Fibroblast of lung (primary cell): ENCODE data around the gene WDPCP. TPM values are rescaled to one million over a fixed set of nuclear protein-coding genes. Genes with fewer than 3 reads are reported as not detected.

Experiments
- DNase-seq, 2 donors: peaks; one replicate each; pipeline versions ENCODE4 v3.0.0 to v3.0.0-alpha.2; 2010; ENCODE audit warnings: low read depth in 2 of 2
- H2AFZ ChIP-seq: 2 replicates; pipeline ENCODE4 v1.5.1; 2012; ENCODE audit warnings: low read length, control low read depth, inconsistent platforms
- H3K27ac ChIP-seq: 2 replicates; pipeline ENCODE4 v1.5.1; 2011; ENCODE audit warnings: low read length, control low read depth; ENCODE audit not compliant: insufficient read depth
- H3K27me3 ChIP-seq: 2 replicates; pipeline ENCODE4 v1.5.1; 2011; ENCODE audit warnings: mild to moderate bottlenecking, low read length; ENCODE audit not compliant: control insufficient read depth, insufficient read depth
- H3K36me3 ChIP-seq: 2 replicates; pipeline ENCODE4 v1.5.1; 2011; ENCODE audit warnings: low read length; ENCODE audit not compliant: control insufficient read depth, insufficient read depth
- H3K4me1 ChIP-seq: 2 replicates; pipeline ENCODE4 v1.5.1; 2011; ENCODE audit warnings: low read length; ENCODE audit not compliant: control insufficient read depth, insufficient read depth; ENCODE audit errors: extremely low read depth
- H3K4me2 ChIP-seq: 2 replicates; pipeline ENCODE4 v1.5.1; 2011; ENCODE audit warnings: low read length, control low read depth; ENCODE audit not compliant: insufficient read depth; ENCODE audit errors: extremely low read depth
- H3K4me3 ChIP-seq, 4 experiments: fragments of 200-600 bp in 1 of 4; sonication (generic) in 1 of 4; replicated peaks in 1 of 4; 2 replicates each; pipeline ENCODE4 v1.5.1; 2011 to 2016; ENCODE audit warnings: low read length in 4 of 4, low read depth in 3 of 4, mild to moderate bottlenecking in 3 of 4, control low read depth in 2 of 4, inconsistent platforms in 1 of 4, mixed read lengths in 1 of 4; ENCODE audit not compliant: insufficient read depth in 1 of 4; ENCODE audit errors: control extremely low read depth in 1 of 4
- H3K79me2 ChIP-seq: 2 replicates; pipeline ENCODE4 v1.5.1; 2012; ENCODE audit warnings: mild to moderate bottlenecking, low read length, inconsistent platforms; ENCODE audit not compliant: control insufficient read depth, insufficient read depth
- H3K9ac ChIP-seq: 2 replicates; pipeline ENCODE4 v1.5.1; 2011; ENCODE audit warnings: mild to moderate bottlenecking, low read length, control low read depth; ENCODE audit not compliant: insufficient read depth
- H3K9me3 ChIP-seq: 2 replicates; pipeline ENCODE4 v1.5.1; 2012; ENCODE audit warnings: low read depth, low read length; ENCODE audit not compliant: control insufficient read depth, insufficient read depth
- H4K20me1 ChIP-seq: 2 replicates; pipeline ENCODE4 v1.5.1; 2011; ENCODE audit warnings: low read length; ENCODE audit not compliant: control insufficient read depth, insufficient read depth; ENCODE audit errors: extremely low read depth
- EZH2 ChIP-seq: IDR thresholded peaks from 2 replicates; pipeline ENCODE4 v1.5.1; 2012; ENCODE audit warnings: low read length, control low read depth, mild to moderate bottlenecking; ENCODE audit errors: missing control alignments
- polyA plus RNA-seq, 2 donors: library from polyadenylated mRNA; depleted of rRNA in 1 of 2; stranded (reverse) in 1 of 2; unstranded in 1 of 2; fragments of >200 nt; gene quantifications; 2 replicates each; pipeline ENCODE4 v1.2.1, GENCODE V29; 2011 to 2012; ENCODE audit warnings: missing spikeins in 1 of 2
- total RNA-seq: library from RNA; depleted of rRNA; stranded (reverse); fragments of >200 nt; gene quantifications from 2 replicates; pipeline ENCODE4 v1.2.1, GENCODE V29; 2014
- TF ChIP-seq, protein P1 (sequence below), 2 donors: IDR thresholded peaks in 1 of 2; conservative IDR thresholded peaks in 1 of 2; 1 replicate in 1 of 2; 2 replicates in 1 of 2; pipeline ENCODE4 v1.5.1; 2011 to 2012; ENCODE audit warnings: low read length in 2 of 2, control low read depth in 1 of 2, inconsistent platforms in 1 of 2, low read depth in 1 of 2, mild to moderate bottlenecking in 1 of 2

WDPCP gene
- total and polyA plus RNA-seq, 2 donors (not counting 1 experiment from before 2014, with no cell fraction given): 5.2 to 8.4 TPM

- H3K79me2 ChIP-seq: no peaks in the 10 kb centered on the region
- no peak overlapping the region for H3K27ac ChIP-seq
- H2AFZ ChIP-seq: no peak overlapping the region
- H3K36me3 ChIP-seq: no peaks in the 10 kb centered on the region
- DNase-seq: no peak
- H3K9ac ChIP-seq: no peak overlapping the region
- no peak overlapping the region for H3K4me2 ChIP-seq
- TF ChIP-seq, protein P1, sequence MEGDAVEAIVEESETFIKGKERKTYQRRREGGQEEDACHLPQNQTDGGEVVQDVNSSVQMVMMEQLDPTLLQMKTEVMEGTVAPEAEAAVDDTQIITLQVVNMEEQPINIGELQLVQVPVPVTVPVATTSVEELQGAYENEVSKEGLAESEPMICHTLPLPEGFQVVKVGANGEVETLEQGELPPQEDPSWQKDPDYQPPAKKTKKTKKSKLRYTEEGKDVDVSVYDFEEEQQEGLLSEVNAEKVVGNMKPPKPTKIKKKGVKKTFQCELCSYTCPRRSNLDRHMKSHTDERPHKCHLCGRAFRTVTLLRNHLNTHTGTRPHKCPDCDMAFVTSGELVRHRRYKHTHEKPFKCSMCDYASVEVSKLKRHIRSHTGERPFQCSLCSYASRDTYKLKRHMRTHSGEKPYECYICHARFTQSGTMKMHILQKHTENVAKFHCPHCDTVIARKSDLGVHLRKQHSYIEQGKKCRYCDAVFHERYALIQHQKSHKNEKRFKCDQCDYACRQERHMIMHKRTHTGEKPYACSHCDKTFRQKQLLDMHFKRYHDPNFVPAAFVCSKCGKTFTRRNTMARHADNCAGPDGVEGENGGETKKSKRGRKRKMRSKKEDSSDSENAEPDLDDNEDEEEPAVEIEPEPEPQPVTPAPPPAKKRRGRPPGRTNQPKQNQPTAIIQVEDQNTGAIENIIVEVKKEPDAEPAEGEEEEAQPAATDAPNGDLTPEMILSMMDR (conservative IDR thresholded peaks at IDR 0.05 in 1 of 2, IDR thresholded peaks at IDR 0.05 in 1 of 2; ENCODE audit: low read depth in 1 of 2, low read length in 2 of 2): no peak
- TF ChIP-seq EZH2: no peak
- H4K20me1 ChIP-seq: no peaks in the 10 kb centered on the region
- H3K9me3 ChIP-seq: no peaks in the 10 kb centered on the region
- H3K27me3 ChIP-seq: no peaks in the 10 kb centered on the region
- H3K4me1 ChIP-seq: no peaks in the 10 kb centered on the region
- no peak overlapping the region for H3K4me3 ChIP-seq
Measured at GRCh38 chr2:63132020-63132419, 456.3 kb downstream of the WDPCP start.

- no peak for DNase-seq
- Histone ChIP-seq H3K4me2 (no peak overlapping the region), H3K27me3 (no peaks in the 10 kb centered on the region), H3K9me3 (no peaks in the 10 kb centered on the region), H3K4me3 (no peak overlapping the region), H3K4me1 (no peaks in the 10 kb centered on the region), H3K36me3 (no peaks in the 10 kb centered on the region), H3K9ac (no peak overlapping the region), H2AFZ (no peak overlapping the region), H4K20me1 (no peaks in the 10 kb centered on the region), H3K27ac (no peak overlapping the region), H3K79me2 (no peaks in the 10 kb centered on the region)
- no peak for TF ChIP-seq EZH2
- TF ChIP-seq, protein P1 (conservative IDR thresholded peaks at IDR 0.05 in 1 of 2, IDR thresholded peaks at IDR 0.05 in 1 of 2; ENCODE audit: low read depth in 1 of 2, low read length in 2 of 2): no peak
Measured at GRCh38 chr2:63131196-63131595, 457.1 kb downstream of the WDPCP start.

DNA sequence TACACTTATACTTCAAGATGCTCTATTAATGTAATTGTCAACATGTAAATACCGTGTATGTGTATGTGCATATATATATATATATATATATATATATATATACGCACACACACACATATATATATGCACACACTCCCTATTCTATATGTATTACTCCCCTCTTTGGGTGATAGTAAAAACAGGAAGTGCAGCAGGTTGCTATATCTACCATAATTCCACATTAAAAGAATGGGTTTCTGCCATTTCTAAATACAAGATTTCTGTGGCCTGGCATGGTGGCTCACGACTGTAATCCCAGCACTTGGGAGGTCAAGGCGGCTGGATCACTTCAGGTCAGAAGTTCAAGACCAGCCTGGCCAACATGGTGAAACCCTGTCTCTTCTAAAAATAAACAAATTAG lies 460.7 kb downstream of the WDPCP start:
- no peak for TF ChIP-seq EZH2
- TF ChIP-seq, protein P1 (conservative IDR thresholded peaks at IDR 0.05 in 1 of 2, IDR thresholded peaks at IDR 0.05 in 1 of 2; ENCODE audit: low read depth in 1 of 2, low read length in 2 of 2): no peak
- no peaks in the 10 kb centered on the region for H3K36me3 ChIP-seq

More for the DNA sequence above, 460.7 kb downstream of the WDPCP start:
- Histone ChIP-seq H4K20me1 (no peaks in the 10 kb centered on the region), H3K27me3 (no peaks in the 10 kb centered on the region), H3K4me1 (no peaks in the 10 kb centered on the region), H3K9ac (no peak overlapping the region), H3K4me2 (no peak overlapping the region), H3K4me3 (no peak overlapping the region), H2AFZ (no peak overlapping the region), H3K9me3 (no peaks in the 10 kb centered on the region), H3K79me2 (no peaks in the 10 kb centered on the region), H3K27ac (no peak overlapping the region)
- DNase-seq: no peak
